Activated T-cell treated with anti-CD3 and anti-CD28 coated beads for 1 hour (primary cell): ENCODE data around the gene ETV4.
"Not testable (repeated sequence)": the region's sequence is repeated elsewhere in the genome, so short reads cannot be mapped to it uniquely, and the experiment has no call there.

ENCODE experiments used
- DNase-seq: peaks from one replicate; pipeline ENCODE4 v3.0.0-alpha.2; 2020; ENCODE audit warnings: low read depth

Gene ETV4

DNA sequence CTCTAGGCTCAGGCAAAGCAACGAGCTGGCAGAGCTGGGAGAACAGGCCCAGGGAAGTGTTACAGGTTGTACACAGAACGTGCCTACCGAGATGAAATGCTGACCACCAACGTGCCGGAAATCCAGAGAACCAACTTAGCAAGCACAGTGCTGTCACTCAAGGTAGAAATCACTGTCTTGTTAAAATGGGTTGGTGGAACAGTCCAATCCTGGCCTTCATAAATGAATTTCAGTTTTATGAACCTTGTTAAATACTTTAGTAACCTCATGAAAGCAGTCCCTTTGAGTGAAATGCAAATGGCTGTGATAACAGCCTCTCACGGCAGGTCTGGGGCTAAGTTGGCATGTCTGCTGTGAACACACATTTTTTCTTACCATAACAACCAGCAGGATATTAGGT lies 29.0 kb downstream of the ETV4 start:
- no peak for DNase-seq

DNA sequence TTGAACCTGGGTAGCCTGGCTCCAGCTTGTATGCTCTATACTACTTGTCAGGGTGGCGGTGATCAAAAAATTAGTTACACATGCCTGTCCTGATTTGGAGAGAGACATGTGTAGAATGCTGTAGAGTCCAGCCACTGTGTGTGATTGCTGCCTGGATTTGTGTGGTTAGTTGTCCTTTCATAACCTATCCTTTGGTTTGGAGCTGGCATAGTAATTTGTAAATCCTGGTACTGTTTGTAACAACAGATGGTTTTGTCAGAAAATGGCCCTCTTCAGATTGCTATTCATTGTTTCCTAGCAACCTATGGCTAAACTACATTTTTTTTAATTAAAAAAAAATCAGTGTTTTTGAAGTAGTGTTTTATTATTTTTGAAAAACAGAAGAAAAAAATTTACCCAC lies 30.5 kb downstream of the ETV4 start:
- no peak for DNase-seq

DNA sequence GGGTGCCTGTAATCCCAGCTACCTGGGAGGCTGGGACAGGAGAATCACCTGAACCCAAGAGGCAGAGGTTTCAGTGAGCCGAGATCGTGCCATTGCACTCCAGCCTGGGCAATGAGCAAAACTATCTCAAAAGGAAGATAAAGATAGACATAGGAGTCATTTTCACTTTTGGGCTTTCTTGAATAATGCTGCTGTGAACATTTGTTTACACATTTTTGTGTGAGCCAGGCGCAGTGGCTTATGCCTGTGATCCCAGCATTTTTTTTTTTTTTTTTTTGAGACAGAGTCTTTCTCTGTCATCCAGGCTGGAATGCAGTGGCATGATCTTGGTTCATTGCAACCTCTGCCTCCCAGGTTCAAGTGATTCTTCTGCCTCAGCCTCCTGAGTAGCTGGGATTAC lies 34.9 kb downstream of the ETV4 start:
- DNase-seq, result not testable (repeated sequence)

DNA sequence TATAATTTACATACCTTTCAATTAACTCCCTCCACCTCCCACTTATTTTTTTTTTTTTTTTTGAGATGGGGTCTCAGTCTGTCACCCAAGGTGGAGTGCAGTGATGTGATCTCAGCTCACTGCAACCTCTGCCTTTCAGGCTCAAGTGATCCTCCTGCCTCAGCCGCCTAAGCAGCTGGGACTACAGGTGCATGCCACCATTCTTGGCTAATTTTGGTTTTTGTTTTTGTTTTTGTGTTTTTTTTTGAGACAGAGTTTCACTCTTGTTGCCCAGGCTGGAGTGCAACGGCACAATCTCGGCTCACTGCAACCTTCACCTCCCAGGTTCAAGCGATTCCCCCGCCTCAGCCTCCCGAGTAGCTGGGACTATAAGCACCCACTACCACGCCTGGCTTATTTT lies 36.7 kb downstream of the ETV4 start:
- DNase-seq, result not testable (repeated sequence)

DNA sequence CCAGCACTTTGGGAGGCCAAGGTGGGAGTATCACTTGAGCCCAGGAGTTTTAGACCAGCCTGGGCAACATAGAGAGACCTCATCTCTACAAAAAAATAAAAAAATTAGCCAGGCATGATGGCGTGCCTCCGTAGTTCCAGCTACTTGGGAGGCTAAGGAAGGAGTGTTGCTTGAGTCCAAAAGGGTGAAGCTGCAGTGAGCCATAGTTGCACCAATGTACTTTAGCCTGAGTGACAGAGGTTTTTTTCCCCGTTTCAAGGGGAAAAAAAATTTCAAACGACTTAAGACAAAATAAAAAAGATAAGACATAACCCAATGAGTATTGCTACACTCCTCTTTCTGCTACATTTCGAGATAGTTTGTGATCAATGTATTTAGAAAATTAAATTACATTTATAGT lies 55.5 kb downstream of the ETV4 start:
- DNase-seq, result no peak

DNA sequence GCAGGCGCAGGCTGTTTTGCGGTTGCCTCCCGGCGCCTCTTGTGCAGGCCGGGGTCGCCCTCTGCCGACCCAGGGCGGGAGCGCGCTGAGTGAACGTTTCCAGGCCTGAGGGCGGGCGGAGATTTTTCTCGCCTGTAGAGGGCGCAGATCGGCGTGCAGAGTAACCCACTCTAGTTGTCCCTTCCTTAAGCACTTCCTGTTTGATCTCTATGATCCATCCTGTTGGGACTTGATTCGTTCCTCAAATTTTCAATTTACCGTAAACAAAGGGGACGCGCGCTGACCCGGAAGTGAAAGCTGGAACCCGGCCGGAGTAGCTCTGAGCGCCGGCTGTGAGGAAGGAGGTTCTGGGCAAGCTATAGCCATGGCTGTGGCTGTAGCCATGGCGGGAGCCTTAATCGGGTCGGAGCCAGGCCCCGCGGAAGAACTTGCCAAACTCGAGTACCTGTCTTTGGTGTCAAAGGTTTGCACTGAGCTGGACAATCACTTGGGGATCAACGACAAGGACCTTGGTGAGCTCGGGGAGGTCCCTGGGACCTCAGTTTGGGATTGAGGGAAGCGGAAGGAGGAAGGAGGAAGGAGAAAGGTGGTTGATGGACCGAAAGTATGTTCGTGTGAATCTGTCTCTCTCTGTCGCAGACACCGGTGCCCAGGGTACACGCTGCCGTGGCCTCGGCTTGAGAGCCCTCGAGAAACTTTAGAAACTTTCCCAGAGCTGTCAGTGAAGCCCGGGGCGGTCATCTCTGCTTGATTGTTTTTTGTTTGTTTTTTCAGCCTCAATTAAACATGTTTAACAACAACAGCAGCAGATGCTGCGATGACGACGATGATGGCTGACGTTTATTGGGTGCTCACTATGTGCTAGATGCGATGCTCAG lies 62.2 kb downstream of the ETV4 start, which contains the start of gene DHX8:
DHX8 (plus strand) TSS at position 302 of the 878 bp plus-strand sequence; CDS start at position 365, 63 bp downstream.
- peak; percentile 98 for DNase-seq

DNA sequence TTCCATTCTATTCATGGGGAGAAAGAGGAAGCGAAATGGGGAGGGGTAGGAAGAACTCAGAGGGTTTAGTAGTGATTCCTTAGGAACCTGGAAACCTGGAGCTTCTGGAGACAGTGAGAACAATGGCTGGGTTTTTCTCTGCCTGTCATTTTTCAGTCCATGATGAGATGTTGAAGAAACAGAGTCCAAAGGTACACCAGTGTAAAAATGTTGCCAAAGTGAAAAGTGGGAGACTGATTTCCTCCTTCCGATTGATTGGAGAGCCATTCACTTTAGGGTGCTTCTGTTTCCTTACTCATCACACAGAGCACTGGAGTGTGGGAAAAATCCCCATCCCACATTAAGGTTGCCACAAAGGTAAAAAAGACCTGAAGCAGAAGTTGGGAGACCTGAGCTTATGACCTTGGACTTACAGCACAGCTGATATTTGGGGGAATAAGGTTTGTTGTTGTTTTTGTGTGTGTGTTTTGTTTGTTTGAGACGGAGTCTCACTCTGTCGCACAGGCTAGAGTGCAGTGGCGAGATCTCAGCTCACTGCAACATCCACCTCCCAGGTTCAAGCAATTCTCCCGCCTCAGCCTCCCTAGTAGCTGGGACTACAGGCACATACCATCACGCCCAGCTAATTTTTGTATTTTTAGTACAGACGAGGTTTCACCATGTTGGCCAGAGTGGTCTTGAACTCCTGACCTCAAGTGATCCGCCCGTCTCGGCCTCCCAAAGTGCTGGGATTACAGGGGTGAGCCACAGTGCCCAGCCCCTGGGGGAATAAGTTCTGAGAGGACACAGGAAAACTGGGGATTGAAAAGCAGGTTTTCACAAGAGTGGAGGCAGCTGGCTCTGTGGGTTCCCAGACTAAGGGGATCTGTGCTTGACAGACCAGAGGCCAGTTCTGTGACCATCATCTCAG lies 63.8 kb downstream of the ETV4 start:
- no peak for DNase-seq

DNA sequence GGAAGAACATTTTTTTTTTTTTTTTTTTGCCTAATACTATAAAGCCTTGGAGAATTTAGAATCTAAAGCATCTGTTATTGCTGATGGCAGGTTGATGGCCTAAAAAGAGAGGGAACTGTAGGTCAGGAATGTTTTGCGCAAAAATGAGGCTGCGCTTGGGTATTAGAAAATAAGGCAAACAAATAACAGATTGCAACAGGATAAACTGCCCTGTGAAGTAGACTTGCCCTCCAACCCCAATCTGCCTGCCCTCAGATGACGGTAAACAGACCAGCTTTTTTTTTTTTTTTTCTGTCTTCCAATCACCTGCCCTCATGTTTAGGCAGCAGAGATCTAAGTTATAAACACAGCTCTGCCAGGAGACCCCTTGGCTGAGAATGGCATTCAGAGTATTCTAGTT lies 66.2 kb downstream of the ETV4 start:
- no peak for DNase-seq
